ENCODE results near the gene FOXJ3.

DNA sequence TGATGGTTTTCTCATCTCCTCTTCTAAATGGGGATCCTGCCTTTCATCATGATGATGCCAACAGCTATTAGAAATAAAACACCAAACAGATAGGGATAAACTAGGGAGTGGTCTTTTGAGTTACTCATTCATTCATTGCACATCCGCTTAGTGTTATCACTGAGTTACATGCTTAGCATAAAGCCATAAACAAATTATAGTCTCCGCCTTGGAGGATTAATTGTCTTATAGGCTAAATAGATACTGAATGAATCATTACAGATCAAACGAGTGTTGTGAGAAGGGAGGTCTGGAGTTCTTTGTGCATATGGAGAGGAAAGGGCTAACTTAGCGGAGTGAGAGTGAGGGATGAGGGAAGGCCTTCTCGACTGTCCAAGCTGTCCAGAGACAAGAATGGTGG lies 201.6 kb downstream of the FOXJ3 start:
- TF ChIP-seq, protein P1, sequence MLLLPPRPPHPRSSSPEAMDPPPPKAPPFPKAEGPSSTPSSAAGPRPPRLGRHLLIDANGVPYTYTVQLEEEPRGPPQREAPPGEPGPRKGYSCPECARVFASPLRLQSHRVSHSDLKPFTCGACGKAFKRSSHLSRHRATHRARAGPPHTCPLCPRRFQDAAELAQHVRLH (CRISPR knock-in tag; IDR thresholded peaks at IDR 0.05; ENCODE audit: borderline replicate concordance, low read depth): no peak
- TF ChIP-seq, protein P2, sequence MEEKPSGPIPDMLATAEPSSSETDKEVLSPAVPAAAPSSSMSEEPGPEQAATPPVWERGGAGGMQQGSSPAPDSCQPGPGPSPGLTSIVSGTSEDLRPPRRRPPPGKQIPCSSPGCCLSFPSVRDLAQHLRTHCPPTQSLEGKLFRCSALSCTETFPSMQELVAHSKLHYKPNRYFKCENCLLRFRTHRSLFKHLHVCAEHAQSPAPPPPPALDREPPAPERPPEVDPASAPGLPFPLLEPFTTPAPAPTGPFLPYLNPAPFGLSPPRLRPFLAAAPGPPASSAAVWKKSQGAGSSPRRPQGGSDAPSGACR (CRISPR knock-in tag; IDR thresholded peaks at IDR 0.05): no peak
- TF ChIP-seq POLR2AphosphoS2 (IDR thresholded peaks at IDR 0.05; ENCODE audit: low read depth, low read length) (no peak), ZNF891 (CRISPR knock-in tag; IDR thresholded peaks at IDR 0.05) (no peak), RFX5 (IDR thresholded peaks at IDR 0.05; ENCODE audit: low read depth, low read length) (no peak), POLR2A (IDR thresholded peaks at IDR 0.05; ENCODE audit: insufficient read depth in 1 of 2, low read depth in 2 of 2, low read length in 2 of 2) (no peak), TBL1XR1 (IDR thresholded peaks at IDR 0.05; ENCODE audit: borderline replicate concordance, low read length, partially characterized antibody) (no peak)
- TF ChIP-seq, protein P3, sequence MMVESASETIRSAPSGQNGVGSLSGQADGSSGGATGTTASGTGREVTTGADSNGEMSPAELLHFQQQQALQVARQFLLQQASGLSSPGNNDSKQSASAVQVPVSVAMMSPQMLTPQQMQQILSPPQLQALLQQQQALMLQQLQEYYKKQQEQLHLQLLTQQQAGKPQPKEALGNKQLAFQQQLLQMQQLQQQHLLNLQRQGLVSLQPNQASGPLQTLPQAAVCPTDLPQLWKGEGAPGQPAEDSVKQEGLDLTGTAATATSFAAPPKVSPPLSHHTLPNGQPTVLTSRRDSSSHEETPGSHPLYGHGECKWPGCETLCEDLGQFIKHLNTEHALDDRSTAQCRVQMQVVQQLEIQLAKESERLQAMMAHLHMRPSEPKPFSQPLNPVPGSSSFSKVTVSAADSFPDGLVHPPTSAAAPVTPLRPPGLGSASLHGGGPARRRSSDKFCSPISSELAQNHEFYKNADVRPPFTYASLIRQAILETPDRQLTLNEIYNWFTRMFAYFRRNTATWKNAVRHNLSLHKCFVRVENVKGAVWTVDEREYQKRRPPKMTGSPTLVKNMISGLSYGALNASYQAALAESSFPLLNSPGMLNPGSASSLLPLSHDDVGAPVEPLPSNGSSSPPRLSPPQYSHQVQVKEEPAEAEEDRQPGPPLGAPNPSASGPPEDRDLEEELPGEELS (CRISPR knock-in tag; IDR thresholded peaks at IDR 0.05): no peak
- TF ChIP-seq, protein P4, sequence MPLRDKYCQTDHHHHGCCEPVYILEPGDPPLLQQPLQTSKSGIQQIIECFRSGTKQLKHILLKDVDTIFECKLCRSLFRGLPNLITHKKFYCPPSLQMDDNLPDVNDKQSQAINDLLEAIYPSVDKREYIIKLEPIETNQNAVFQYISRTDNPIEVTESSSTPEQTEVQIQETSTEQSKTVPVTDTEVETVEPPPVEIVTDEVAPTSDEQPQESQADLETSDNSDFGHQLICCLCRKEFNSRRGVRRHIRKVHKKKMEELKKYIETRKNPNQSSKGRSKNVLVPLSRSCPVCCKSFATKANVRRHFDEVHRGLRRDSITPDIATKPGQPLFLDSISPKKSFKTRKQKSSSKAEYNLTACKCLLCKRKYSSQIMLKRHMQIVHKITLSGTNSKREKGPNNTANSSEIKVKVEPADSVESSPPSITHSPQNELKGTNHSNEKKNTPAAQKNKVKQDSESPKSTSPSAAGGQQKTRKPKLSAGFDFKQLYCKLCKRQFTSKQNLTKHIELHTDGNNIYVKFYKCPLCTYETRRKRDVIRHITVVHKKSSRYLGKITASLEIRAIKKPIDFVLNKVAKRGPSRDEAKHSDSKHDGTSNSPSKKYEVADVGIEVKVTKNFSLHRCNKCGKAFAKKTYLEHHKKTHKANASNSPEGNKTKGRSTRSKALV (CRISPR knock-in tag; IDR thresholded peaks at IDR 0.05): no peak
- TF ChIP-seq, protein P5, sequence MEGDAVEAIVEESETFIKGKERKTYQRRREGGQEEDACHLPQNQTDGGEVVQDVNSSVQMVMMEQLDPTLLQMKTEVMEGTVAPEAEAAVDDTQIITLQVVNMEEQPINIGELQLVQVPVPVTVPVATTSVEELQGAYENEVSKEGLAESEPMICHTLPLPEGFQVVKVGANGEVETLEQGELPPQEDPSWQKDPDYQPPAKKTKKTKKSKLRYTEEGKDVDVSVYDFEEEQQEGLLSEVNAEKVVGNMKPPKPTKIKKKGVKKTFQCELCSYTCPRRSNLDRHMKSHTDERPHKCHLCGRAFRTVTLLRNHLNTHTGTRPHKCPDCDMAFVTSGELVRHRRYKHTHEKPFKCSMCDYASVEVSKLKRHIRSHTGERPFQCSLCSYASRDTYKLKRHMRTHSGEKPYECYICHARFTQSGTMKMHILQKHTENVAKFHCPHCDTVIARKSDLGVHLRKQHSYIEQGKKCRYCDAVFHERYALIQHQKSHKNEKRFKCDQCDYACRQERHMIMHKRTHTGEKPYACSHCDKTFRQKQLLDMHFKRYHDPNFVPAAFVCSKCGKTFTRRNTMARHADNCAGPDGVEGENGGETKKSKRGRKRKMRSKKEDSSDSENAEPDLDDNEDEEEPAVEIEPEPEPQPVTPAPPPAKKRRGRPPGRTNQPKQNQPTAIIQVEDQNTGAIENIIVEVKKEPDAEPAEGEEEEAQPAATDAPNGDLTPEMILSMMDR (CRISPR knock-in tag; IDR thresholded peaks at IDR 0.05): no peak
